K562 (cell line): ENCODE measurements around the gene SPEF1. TPM values are rescaled to one million over a fixed set of nuclear protein-coding genes. Genes with fewer than 3 reads are reported as not detected.

Source experiments
- CHD4 ChIP-seq: fragments of 200-600 bp; sonication (generic); IDR thresholded peaks from 3 replicates; pipeline ENCODE4 v1.6.1; 2012; ENCODE audit warnings: low read depth, mild to moderate bottlenecking, mixed read lengths, low read length, inconsistent platforms; ENCODE audit not compliant: insufficient read depth, insufficient replicate concordance, poor library complexity, severe bottlenecking
- CTBP1 ChIP-seq: fragments of 450-650 bp; IDR thresholded peaks from 2 replicates; pipeline ENCODE4 v1.6.1; 2016; ENCODE audit warnings: borderline replicate concordance
- FOSL1 ChIP-seq: fragments of 200-800 bp; sonication (Bioruptor generic); conservative IDR thresholded peaks from 2 replicates; pipeline ENCODE4 v1.6.1; 2016; ENCODE audit warnings: missing genetic modification characterization, missing compliant biosample characterization
- LEF1 ChIP-seq: fragments of 450-650 bp; IDR thresholded peaks from 2 replicates; pipeline ENCODE4 v1.6.1; 2016; ENCODE audit warnings: mild to moderate bottlenecking
- MED1 ChIP-seq: sonication (generic); formaldehyde crosslinking; IDR thresholded peaks from 2 replicates; pipeline ENCODE4 v1.8.1; 2023; ENCODE audit warnings: missing genetic modification reagents, borderline replicate concordance
- NR2C1 ChIP-seq, 2 experiments: fragments of 450-650 bp; IDR thresholded peaks; 2 replicates each; pipeline ENCODE4 v1.6.1; 2017; ENCODE audit warnings: mild to moderate bottlenecking in 2 of 2, antibody characterized with exemption in 1 of 2, inconsistent platforms in 1 of 2, missing compliant biosample characterization in 1 of 2, missing genetic modification characterization in 1 of 2
- POLR3A ChIP-seq: IDR thresholded peaks from 2 replicates; pipeline ENCODE4 v1.6.1; 2011; ENCODE audit warnings: borderline replicate concordance, mild to moderate bottlenecking, moderate library complexity; ENCODE audit not compliant: insufficient read length, insufficient read depth; ENCODE audit errors: extremely low read depth
- RFX7 ChIP-seq: fragments of 250-450 bp; sonication (Bioruptor Pico); IDR thresholded peaks from 2 replicates; pipeline ENCODE4 v1.5.1; 2021; ENCODE audit warnings: mild to moderate bottlenecking
- TAF7 ChIP-seq: fragments of 450-650 bp; IDR thresholded peaks from 2 replicates; pipeline ENCODE4 v1.6.1; 2016; ENCODE audit warnings: missing genetic modification characterization, missing compliant biosample characterization
- TAL1 ChIP-seq: fragments of 450-650 bp; IDR thresholded peaks from 2 replicates; pipeline ENCODE4 v1.6.1; 2016; ENCODE audit warnings: mild to moderate bottlenecking
- ZNF274 ChIP-seq: IDR thresholded peaks from 2 replicates; pipeline ENCODE4 v1.6.1; 2011; ENCODE audit warnings: low read depth, mild to moderate bottlenecking, low read length, moderate library complexity, borderline replicate concordance
- ZNF311 ChIP-seq: fragments of 250-450 bp; sonication (Bioruptor Pico); IDR thresholded peaks from 2 replicates; pipeline ENCODE4 v1.4.0; 2020; ENCODE audit warnings: mild to moderate bottlenecking, moderate library complexity
- polyA plus RNA-seq, 8 experiments: library from polyadenylated mRNA; depleted of rRNA in 4 of 8; stranded (reverse) in 5 of 8; unstranded in 3 of 8; fragments of >200 nt; fragmentation: Nextera tagmentation in 2 of 8; fragmentation: Illumina TruSeq in 1 of 8; extraction: Ambion mirVana in 2 of 8; extraction: Trizol in 1 of 8; gene quantifications; 2 replicates each; pipeline versions ENCODE4 v1.2.1 to v1.2.3, GENCODE V29; 2011 to 2014; ENCODE audit warnings: inconsistent platforms in 1 of 8, missing spikeins in 1 of 8
- total RNA-seq, 7 experiments: library from RNA; depleted of rRNA in 6 of 7; stranded (reverse); fragments of >200 nt in 6 of 7; fragmentation: Illumina TruSeq in 2 of 7; extraction: Trizol in 2 of 7; gene quantifications; 2 replicates each; pipeline versions ENCODE4 v1.2.1 to v1.2.3, GENCODE V29; 2011 to 2021; ENCODE audit warnings: low replicate concordance in 1 of 7
- TF ChIP-seq, protein P1 (sequence below): sonication (generic); formaldehyde crosslinking; IDR thresholded peaks from 2 replicates; pipeline ENCODE4 v1.8.0; 2022; ENCODE audit warnings: mild to moderate bottlenecking, missing genetic modification reagents
- TF ChIP-seq, protein P2 (sequence below): sonication (generic); formaldehyde crosslinking; IDR thresholded peaks from 2 replicates; pipeline ENCODE4 v1.8.0; 2022; ENCODE audit warnings: mild to moderate bottlenecking, missing genetic modification reagents, borderline replicate concordance
- TF ChIP-seq, protein P3 (sequence below): sonication (generic); formaldehyde crosslinking; IDR thresholded peaks from 2 replicates; pipeline ENCODE4 v1.8.0; 2022; ENCODE audit warnings: mild to moderate bottlenecking, missing genetic modification reagents
- TF ChIP-seq, protein P4 (sequence below): fragments of 450-650 bp; IDR thresholded peaks from 2 replicates; pipeline ENCODE4 v1.6.1; 2016; ENCODE audit warnings: antibody characterized with exemption
- TF ChIP-seq, protein P5 (sequence below): fragments of 450-650 bp; formaldehyde crosslinking; IDR thresholded peaks from 2 replicates; pipeline ENCODE4 v1.4.0; 2020; ENCODE audit warnings: mild to moderate bottlenecking, moderate library complexity
- TF ChIP-seq, protein P6 (sequence below): sonication (generic); formaldehyde crosslinking; IDR thresholded peaks from 2 replicates; pipeline ENCODE4 v1.9.0; 2022; ENCODE audit warnings: mild to moderate bottlenecking, missing genetic modification reagents

SPEF1 gene
- total and polyA plus RNA-seq, 9 of the 15 experiments (the other 6 are each of a cell fraction or from before 2014, with no cell fraction given), result not detected

DNA sequence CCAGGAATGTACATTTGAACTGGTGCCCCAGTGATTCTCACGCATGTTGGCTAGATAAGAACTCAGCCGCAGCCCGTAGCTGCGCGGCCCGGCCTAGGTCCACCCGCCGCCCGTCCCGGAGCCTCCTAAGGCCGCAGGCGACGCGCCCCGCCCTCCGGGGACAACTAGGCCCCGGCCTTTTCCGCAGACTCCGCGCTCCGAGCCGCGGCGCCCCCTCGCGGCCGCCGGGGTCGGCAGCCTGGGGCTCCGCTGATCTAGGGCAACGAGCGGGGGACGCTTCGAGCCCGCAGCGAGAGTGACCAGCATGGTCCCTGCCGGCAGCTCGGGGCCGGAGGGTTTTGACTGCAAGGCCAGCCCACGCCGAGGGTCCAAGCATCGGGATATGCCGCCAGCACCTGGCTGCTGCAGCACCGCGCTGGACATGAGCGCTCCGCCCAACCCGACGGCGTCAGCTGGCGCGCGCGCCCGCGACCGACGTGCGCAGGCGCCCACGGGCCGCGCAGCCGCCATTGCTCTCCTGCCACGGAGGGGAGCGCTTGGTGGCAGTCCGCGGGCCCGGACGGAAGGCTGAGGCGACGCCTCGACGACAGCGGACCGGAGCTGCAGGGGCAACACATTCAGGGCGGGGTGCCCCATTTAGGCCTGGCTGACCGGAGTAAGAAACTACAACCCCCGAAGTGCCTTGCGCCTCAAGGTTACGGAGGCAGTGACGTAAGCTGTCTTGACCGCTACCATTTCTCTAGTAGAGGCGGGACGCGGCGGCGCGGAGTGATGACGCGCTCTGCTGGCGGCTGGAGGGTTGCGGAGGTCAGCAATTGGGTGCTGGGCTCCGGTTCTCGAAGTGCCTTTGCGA is 39.0 kb upstream of the SPEF1 start, which contains the start of gene AP5S1 (continued):
- TF ChIP-seq, protein P1, sequence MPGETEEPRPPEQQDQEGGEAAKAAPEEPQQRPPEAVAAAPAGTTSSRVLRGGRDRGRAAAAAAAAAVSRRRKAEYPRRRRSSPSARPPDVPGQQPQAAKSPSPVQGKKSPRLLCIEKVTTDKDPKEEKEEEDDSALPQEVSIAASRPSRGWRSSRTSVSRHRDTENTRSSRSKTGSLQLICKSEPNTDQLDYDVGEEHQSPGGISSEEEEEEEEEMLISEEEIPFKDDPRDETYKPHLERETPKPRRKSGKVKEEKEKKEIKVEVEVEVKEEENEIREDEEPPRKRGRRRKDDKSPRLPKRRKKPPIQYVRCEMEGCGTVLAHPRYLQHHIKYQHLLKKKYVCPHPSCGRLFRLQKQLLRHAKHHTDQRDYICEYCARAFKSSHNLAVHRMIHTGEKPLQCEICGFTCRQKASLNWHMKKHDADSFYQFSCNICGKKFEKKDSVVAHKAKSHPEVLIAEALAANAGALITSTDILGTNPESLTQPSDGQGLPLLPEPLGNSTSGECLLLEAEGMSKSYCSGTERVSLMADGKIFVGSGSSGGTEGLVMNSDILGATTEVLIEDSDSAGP (CRISPR knock-in tag), result no peak
- TF ChIP-seq FOSL1 (tag) (0 out of 2 replicates have a peak, but pooled peaks have one; percentile 32), POLR3A (no peak), ZNF311 (CRISPR knock-in tag) (peak; percentile 39; the same call in 1 of the 2 replicates), TAF7 (tag) (peak; percentile 36; the same call in 1 of the 2 replicates), LEF1 (no peak), ZNF274 (no peak; the same call in 1 of the 2 replicates), NR2C1 (IDR thresholded peaks at IDR 0.05) (peak; percentile 93), NR2C1 (tag; IDR thresholded peaks at IDR 0.05) (peak; percentile 96), MED1 (0 out of 2 replicates have a peak, but pooled peaks have one; percentile 50), RFX7 (CRISPR knock-in tag) (no peak), TAL1 (no peak), CTBP1 (peak; percentile 97), CHD4 (no peak)
- TF ChIP-seq, protein P2, sequence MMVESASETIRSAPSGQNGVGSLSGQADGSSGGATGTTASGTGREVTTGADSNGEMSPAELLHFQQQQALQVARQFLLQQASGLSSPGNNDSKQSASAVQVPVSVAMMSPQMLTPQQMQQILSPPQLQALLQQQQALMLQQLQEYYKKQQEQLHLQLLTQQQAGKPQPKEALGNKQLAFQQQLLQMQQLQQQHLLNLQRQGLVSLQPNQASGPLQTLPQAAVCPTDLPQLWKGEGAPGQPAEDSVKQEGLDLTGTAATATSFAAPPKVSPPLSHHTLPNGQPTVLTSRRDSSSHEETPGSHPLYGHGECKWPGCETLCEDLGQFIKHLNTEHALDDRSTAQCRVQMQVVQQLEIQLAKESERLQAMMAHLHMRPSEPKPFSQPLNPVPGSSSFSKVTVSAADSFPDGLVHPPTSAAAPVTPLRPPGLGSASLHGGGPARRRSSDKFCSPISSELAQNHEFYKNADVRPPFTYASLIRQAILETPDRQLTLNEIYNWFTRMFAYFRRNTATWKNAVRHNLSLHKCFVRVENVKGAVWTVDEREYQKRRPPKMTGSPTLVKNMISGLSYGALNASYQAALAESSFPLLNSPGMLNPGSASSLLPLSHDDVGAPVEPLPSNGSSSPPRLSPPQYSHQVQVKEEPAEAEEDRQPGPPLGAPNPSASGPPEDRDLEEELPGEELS (CRISPR knock-in tag), result 0 out of 2 replicates have a peak, but pooled peaks have one; percentile 81
- TF ChIP-seq, protein P3, sequence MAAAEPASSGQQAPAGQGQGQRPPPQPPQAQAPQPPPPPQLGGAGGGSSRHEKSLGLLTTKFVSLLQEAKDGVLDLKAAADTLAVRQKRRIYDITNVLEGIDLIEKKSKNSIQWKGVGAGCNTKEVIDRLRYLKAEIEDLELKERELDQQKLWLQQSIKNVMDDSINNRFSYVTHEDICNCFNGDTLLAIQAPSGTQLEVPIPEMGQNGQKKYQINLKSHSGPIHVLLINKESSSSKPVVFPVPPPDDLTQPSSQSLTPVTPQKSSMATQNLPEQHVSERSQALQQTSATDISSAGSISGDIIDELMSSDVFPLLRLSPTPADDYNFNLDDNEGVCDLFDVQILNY (CRISPR knock-in tag), result no peak
- TF ChIP-seq, protein P4, sequence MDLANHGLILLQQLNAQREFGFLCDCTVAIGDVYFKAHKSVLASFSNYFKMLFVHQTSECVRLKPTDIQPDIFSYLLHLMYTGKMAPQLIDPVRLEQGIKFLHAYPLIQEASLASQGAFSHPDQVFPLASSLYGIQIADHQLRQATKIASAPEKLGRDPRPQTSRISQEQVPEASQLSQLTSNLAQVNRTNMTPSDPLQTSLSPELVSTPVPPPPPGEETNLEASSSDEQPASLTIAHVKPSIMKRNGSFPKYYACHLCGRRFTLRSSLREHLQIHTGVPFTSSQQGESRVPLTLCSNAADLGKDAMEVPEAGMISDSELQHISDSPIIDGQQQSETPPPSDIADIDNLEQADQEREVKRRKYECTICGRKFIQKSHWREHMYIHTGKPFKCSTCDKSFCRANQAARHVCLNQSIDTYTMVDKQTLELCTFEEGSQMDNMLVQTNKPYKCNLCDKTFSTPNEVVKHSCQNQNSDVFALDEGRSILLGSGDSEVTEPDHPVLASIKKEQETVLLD, result 0 out of 2 replicates have a peak, but pooled peaks have one; percentile 41
- TF ChIP-seq, protein P5, sequence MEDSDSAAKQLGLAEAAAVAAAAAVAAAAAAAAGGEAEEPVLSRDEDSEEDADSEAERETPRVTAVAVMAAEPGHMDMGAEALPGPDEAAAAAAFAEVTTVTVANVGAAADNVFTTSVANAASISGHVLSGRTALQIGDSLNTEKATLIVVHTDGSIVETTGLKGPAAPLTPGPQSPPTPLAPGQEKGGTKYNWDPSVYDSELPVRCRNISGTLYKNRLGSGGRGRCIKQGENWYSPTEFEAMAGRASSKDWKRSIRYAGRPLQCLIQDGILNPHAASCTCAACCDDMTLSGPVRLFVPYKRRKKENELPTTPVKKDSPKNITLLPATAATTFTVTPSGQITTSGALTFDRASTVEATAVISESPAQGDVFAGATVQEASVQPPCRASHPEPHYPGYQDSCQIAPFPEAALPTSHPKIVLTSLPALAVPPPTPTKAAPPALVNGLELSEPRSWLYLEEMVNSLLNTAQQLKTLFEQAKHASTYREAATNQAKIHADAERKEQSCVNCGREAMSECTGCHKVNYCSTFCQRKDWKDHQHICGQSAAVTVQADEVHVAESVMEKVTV (CRISPR knock-in tag), result peak; percentile 84
- TF ChIP-seq, protein P6, sequence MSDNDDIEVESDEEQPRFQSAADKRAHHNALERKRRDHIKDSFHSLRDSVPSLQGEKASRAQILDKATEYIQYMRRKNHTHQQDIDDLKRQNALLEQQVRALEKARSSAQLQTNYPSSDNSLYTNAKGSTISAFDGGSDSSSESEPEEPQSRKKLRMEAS, result peak; percentile 85
